Measurements from ENCODE around the gene DGKD. TPM values are rescaled to one million over a fixed set of nuclear protein-coding genes. Genes with fewer than 3 reads are reported as not detected.
A peak's percentile ranks its signal among the peaks of the same experiment; 100 is the strongest.

Gene DGKD
- total and polyA plus RNA-seq, 10 donors: 21.9 to 120 (median 71.9) TPM

DNA sequence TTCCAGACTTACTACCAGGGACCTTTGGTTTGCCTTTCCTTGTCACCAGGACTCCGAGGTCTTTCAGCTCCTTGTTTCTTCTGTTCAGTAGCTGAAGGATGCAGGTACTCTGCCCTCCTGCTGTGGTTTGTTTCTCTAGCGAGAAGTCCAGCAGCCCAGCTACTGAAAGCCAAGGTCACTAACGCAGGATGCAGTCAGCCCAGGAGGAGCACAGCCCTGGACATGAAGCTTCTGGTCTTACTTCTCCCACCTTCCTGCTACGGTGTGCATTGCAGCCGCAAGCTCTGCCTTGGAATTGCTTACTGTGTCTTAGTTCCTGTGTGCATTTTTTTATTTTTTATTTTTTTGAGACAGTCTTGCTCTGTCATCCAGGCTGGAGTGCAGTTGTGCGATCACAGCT, 62.4 kb downstream of the DGKD start:
- H3K27ac ChIP-seq: peak overlapping the region in 4 of 8 donors; percentile 7 to 71 (median 32)
- DNase-seq: no peak
- intact Hi-C loops (cut with DNase I; ENCODE audit: low total_unique reads): no loop called here
- peaks cover 0 to 45% (median 0%) of the 10 kb centered on the region in 6 donors for H3K36me3 ChIP-seq
- H3K9me3 ChIP-seq: peaks cover 0 to 11% (median 7%) of the 10 kb centered on the region in 8 donors
- H3K4me3 ChIP-seq: no peak overlapping the region
- WGBS, 5 donors: 80 to 88% (median 83%) methylated on average over 6 of the region's 6 CpGs
- peaks cover 30 to 87% (median 73%) of the 10 kb centered on the region in 6 donors for H3K4me1 ChIP-seq
- TF ChIP-seq POLR2A (IDR thresholded peaks at IDR 0.05) (no peak), POLR2AphosphoS5 (IDR thresholded peaks at IDR 0.05) (no peak), CTCF (IDR thresholded peaks at IDR 0.05 in 8 of 11, conservative IDR thresholded peaks at IDR 0.05 in 3 of 11) (no peak)
- no peaks in the 10 kb centered on the region for H3K27me3 ChIP-seq (replicated peaks in 1 of 7)

- H3K4me1 ChIP-seq: peaks cover 36 to 92% (median 79%) of the 10 kb centered on the region in 6 donors
- TF ChIP-seq CTCF (IDR thresholded peaks at IDR 0.05 in 8 of 11, conservative IDR thresholded peaks at IDR 0.05 in 3 of 11) (no peak), POLR2A (IDR thresholded peaks at IDR 0.05) (no peak), POLR2AphosphoS5 (IDR thresholded peaks at IDR 0.05) (no peak)
- 78 to 94% (median 89%) methylated on average over 1 of the region's 1 CpG for WGBS, 5 donors
- DNase-seq: no peak
- peaks cover 0 to 5% (median 1%) of the 10 kb centered on the region in 8 donors for H3K9me3 ChIP-seq
- H3K36me3 ChIP-seq: peaks cover 0 to 45% (median 0%) of the 10 kb centered on the region in 6 donors
- H3K4me3 ChIP-seq: no peak overlapping the region
- H3K27me3 ChIP-seq (replicated peaks in 1 of 7): no peaks in the 10 kb centered on the region
- intact Hi-C loops (cut with DNase I; ENCODE audit: low total_unique reads): no loop called here
- H3K27ac ChIP-seq: peak overlapping the region in 3 of 8 donors; percentile 71 to 86 (median 80)
Observed at GRCh38 chr2:233417282-233417681, 63.0 kb downstream of the DGKD start.

GRCh38 chr2:233418052-233418760, 63.9 kb downstream of the DGKD start:
- intact Hi-C loops (cut with DNase I; ENCODE audit: low total_unique reads): no loop called here
- H3K4me3 ChIP-seq: peak overlapping the region in 5 of 8 donors; percentile 1 to 65 (median 24)
- H3K4me1 ChIP-seq: peaks cover 39 to 100% (median 86%) of the 10 kb centered on the region in 6 donors
- H3K36me3 ChIP-seq: peaks cover 0 to 51% (median 0%) of the 10 kb centered on the region in 6 donors
- 54 to 67% (median 56%) methylated on average over 3 of the region's 3 CpGs for WGBS, 5 donors
- no peaks in the 10 kb centered on the region for H3K27me3 ChIP-seq (replicated peaks in 1 of 7)
- peak overlapping the region; percentile 5 to 86 (median 66) for H3K27ac ChIP-seq
- no peak for DNase-seq
- TF ChIP-seq CTCF (IDR thresholded peaks at IDR 0.05 in 8 of 11, conservative IDR thresholded peaks at IDR 0.05 in 3 of 11): no peak
- TF ChIP-seq POLR2A (IDR thresholded peaks at IDR 0.05): no peak
- TF ChIP-seq POLR2AphosphoS5 (IDR thresholded peaks at IDR 0.05): no peak
- H3K9me3 ChIP-seq: no peaks in the 10 kb centered on the region

Measured in spleen (tissue), 11 donors.